PC-9 (cell line): ENCODE results near the gene FUT7. TPM values are rescaled to one million over a fixed set of nuclear protein-coding genes. Genes with fewer than 3 reads are reported as not detected.

ENCODE experiments used
- BruUV-seq: library from RNA; stranded (reverse); fragments of 400-500 nt; replicated peaks from 2 replicates; lab custom pipeline; 2021; lab: Mats Ljungman, UMichigan
- CTCF ChIA-PET: fragments of 300-600 bp; sonication (Branson Sonifier 250); formaldehyde crosslinking; loops from one replicate; lab custom pipeline; 2022; ENCODE audit warnings: antibody characterized with exemption; lab: Charles Lee
- POLR2A ChIA-PET: fragments of 300-600 bp; sonication (Branson Sonifier 250); formaldehyde crosslinking; loops from one replicate; lab custom pipeline; 2022; ENCODE audit warnings: antibody characterized with exemption; ENCODE audit not compliant: unreplicated experiment; lab: Charles Lee
- DNase-seq, 2 experiments: peaks; one replicate each; pipeline versions ENCODE4 v3.0.0 to v3.0.0-alpha.2; 2015 to 2022; ENCODE audit warnings: mixed read lengths in 1 of 2
- H2AFZ ChIP-seq: fragments of 200-600 bp; sonication (generic); 2 replicates; pipeline ENCODE4 v1.8.1; 2017; ENCODE audit warnings: antibody characterized with exemption
- H3F3A ChIP-seq: fragments of 200-600 bp; sonication (generic); 2 replicates; pipeline ENCODE4 v1.8.1; 2017; ENCODE audit warnings: antibody characterized with exemption, mild to moderate bottlenecking, low read depth; ENCODE audit not compliant: insufficient read depth
- H3K27ac ChIP-seq: fragments of 200-600 bp; sonication (generic); 2 replicates; pipeline ENCODE4 v1.6.1; 2016; ENCODE audit warnings: mixed run types
- H3K27me3 ChIP-seq: fragments of 200-600 bp; sonication (generic); 2 replicates; pipeline ENCODE4 v1.6.1; 2016; ENCODE audit warnings: low read depth, mixed run types; ENCODE audit not compliant: insufficient read depth
- H3K36me3 ChIP-seq: fragments of 200-600 bp; sonication (generic); 2 replicates; pipeline ENCODE4 v1.6.1; 2016; ENCODE audit warnings: low read depth, mixed run types
- H3K4me1 ChIP-seq: fragments of 200-600 bp; sonication (generic); replicated peaks from 2 replicates; pipeline ENCODE4 v1.6.1; 2016; ENCODE audit warnings: mixed run types; ENCODE audit not compliant: insufficient read depth
- H3K4me2 ChIP-seq: fragments of 200-600 bp; sonication (generic); 2 replicates; pipeline ENCODE4 v1.6.1; 2017; ENCODE audit warnings: mixed run types
- H3K4me3 ChIP-seq: fragments of 200-600 bp; sonication (generic); 2 replicates; pipeline ENCODE4 v1.6.1; 2016; ENCODE audit warnings: mixed run types
- H3K79me2 ChIP-seq: fragments of 200-600 bp; sonication (generic); 2 replicates; pipeline ENCODE4 v1.6.1; 2017; ENCODE audit warnings: low read depth, mixed run types
- H3K9me2 ChIP-seq: fragments of 200-600 bp; sonication (generic); 2 replicates; pipeline ENCODE4 v1.8.1; 2017; ENCODE audit warnings: mild to moderate bottlenecking; ENCODE audit not compliant: insufficient read depth
- H3K9me3 ChIP-seq: fragments of 200-600 bp; sonication (generic); 2 replicates; pipeline ENCODE4 v1.8.1; 2016; ENCODE audit warnings: low read depth; ENCODE audit not compliant: insufficient read depth
- H4K20me1 ChIP-seq: fragments of 200-600 bp; sonication (generic); 2 replicates; pipeline ENCODE4 v1.8.1; 2017; ENCODE audit not compliant: insufficient read depth
- CTCF ChIP-seq: fragments of 200-600 bp; sonication (generic); conservative IDR thresholded peaks from 2 replicates; pipeline ENCODE4 v1.6.1; 2017; ENCODE audit warnings: mixed run types, antibody characterized with exemption, mild to moderate bottlenecking, moderate library complexity
- EZH2 ChIP-seq: fragments of 200-600 bp; sonication (generic); IDR thresholded peaks from 2 replicates; pipeline ENCODE4 v1.8.0; 2017; ENCODE audit warnings: antibody characterized with exemption, low read depth
- intact Hi-C: fragments of 100-400 bp; cut with micrococcal nuclease; formaldehyde crosslinking; loops from one replicate; pipeline ENCODE4 v1.10.0; 2022; ENCODE audit not compliant: unreplicated experiment
- total RNA-seq: library from RNA; stranded (reverse); gene quantifications from 2 replicates; pipeline ENCODE4 v1.2.3, GENCODE V29; 2021

The FUT7 gene
- total RNA-seq, 1 experiment from 2014 or later, result not detected

GRCh38 chr9:137013571-137013940, 18.3 kb downstream of the FUT7 start:
- no TSS peak for BruUV-seq
- no peak for DNase-seq
- H4K20me1 ChIP-seq, result no peaks in the 10 kb centered on the region
- no peaks in the 10 kb centered on the region for H3K79me2 ChIP-seq
- no peak overlapping the region for H3K4me3 ChIP-seq
- no peaks in the 10 kb centered on the region for H3K9me2 ChIP-seq
- H3K4me2 ChIP-seq, result no peak overlapping the region
- intact Hi-C loops, result no loop called here
- H3K36me3 ChIP-seq, result no peaks in the 10 kb centered on the region
- no peaks in the 10 kb centered on the region for H3K27me3 ChIP-seq
- CTCF ChIA-PET, result no interaction called here
- H3K4me1 ChIP-seq, result no peaks in the 10 kb centered on the region
- H3K9me3 ChIP-seq, result no peaks in the 10 kb centered on the region
- no peak for TF ChIP-seq CTCF
- TF ChIP-seq EZH2, result no peak
- POLR2A ChIA-PET, result interaction anchor here (0.6 kb wide), 1 partner anchor 122 kb away, joined by 4 read pairs; no protein-coding TSS in a partner anchor
- no peaks in the 10 kb centered on the region for H3F3A ChIP-seq
- H3K27ac ChIP-seq, result no peak overlapping the region
- no peak overlapping the region for H2AFZ ChIP-seq

GRCh38 chr9:137012694-137013570, 19.0 kb downstream of the FUT7 start:
- CTCF ChIA-PET, result no interaction called here

More at GRCh38 chr9:137012694-137013570, 19.0 kb downstream of the FUT7 start:
- intact Hi-C loops, result no loop called here
- Histone ChIP-seq H3K4me2 (no peak overlapping the region), H3K27ac (no peak overlapping the region), H3K4me3 (no peak overlapping the region), H3K4me1 (no peaks in the 10 kb centered on the region), H4K20me1 (no peaks in the 10 kb centered on the region), H2AFZ (no peak overlapping the region), H3K79me2 (no peaks in the 10 kb centered on the region), H3F3A (no peaks in the 10 kb centered on the region), H3K9me3 (no peaks in the 10 kb centered on the region), H3K9me2 (no peaks in the 10 kb centered on the region), H3K36me3 (no peaks in the 10 kb centered on the region), H3K27me3 (no peaks in the 10 kb centered on the region)
- TF ChIP-seq EZH2 (no peak), CTCF (no peak)
- no peak for DNase-seq
- BruUV-seq, result no TSS peak
- POLR2A ChIA-PET, result interaction anchor here (0.6 kb wide), 2 partner anchors 122 to 372 kb away, joined by 3 to 4 read pairs; no protein-coding TSS in a partner anchor
